HG02798 (cell line): ENCODE measurements around the gene APOO.
A peak's percentile ranks its signal among the peaks of the same experiment; 100 is the strongest.
"Not testable (repeated sequence)": the region's sequence is repeated elsewhere in the genome, so short reads cannot be mapped to it uniquely, and the experiment has no call there.

Source experiments
- ATAC-seq: cut with Tn5 transposase; IDR thresholded peaks from one replicate; pipeline ENCODE4 v1.9.1; 2021; ENCODE audit warnings: mild to moderate bottlenecking; ENCODE audit not compliant: unreplicated experiment, poor library complexity

APOO gene

GRCh38 chrX:23907111-23907497, 634 bp downstream of the APOO start:
- ATAC-seq: no peak

- ATAC-seq: no peak
Measured at GRCh38 chrX:23904096-23904495, 3.6 kb downstream of the APOO start.

GRCh38 chrX:23902419-23902818, 5.3 kb downstream of the APOO start:
- ATAC-seq: no peak

- ATAC-seq: peak; percentile 70
Measured at GRCh38 chrX:23901805-23902204, 5.9 kb downstream of the APOO start.

GRCh38 chrX:23901060-23901459, 6.7 kb downstream of the APOO start:
- ATAC-seq: no peak

GRCh38 chrX:23900220-23900797, 7.4 kb downstream of the APOO start:
- ATAC-seq: no peak

- ATAC-seq: no peak
Measured at GRCh38 chrX:23898412-23898959, 9.3 kb downstream of the APOO start.

- ATAC-seq: no peak
Measured at GRCh38 chrX:23896981-23897380, 10.8 kb downstream of the APOO start.

- not testable (repeated sequence) for ATAC-seq
Measured at GRCh38 chrX:23896539-23896938, 11.2 kb downstream of the APOO start.

- ATAC-seq: not testable (repeated sequence)
Measured at GRCh38 chrX:23894993-23895392, 12.7 kb downstream of the APOO start.

- ATAC-seq: no peak
Measured at GRCh38 chrX:23890933-23891332, 16.8 kb downstream of the APOO start.

GRCh38 chrX:23888887-23889501, 18.7 kb downstream of the APOO start:
- no peak for ATAC-seq

- ATAC-seq: no peak
Measured at GRCh38 chrX:23887918-23888317, 19.8 kb downstream of the APOO start.

- ATAC-seq: no peak
Measured at GRCh38 chrX:23887451-23887850, 20.3 kb downstream of the APOO start.

GRCh38 chrX:23885803-23886202, 21.9 kb downstream of the APOO start:
- no peak for ATAC-seq

- no peak for ATAC-seq
Measured at GRCh38 chrX:23884427-23885024, 23.2 kb downstream of the APOO start.

GRCh38 chrX:23883737-23884354, 23.9 kb downstream of the APOO start:
- ATAC-seq: no peak

- ATAC-seq: no peak
Measured at GRCh38 chrX:23879380-23880090, 28.2 kb downstream of the APOO start.

- no peak for ATAC-seq
Measured at GRCh38 chrX:23871905-23872546, 35.7 kb downstream of the APOO start.

- no peak for ATAC-seq
Measured at GRCh38 chrX:23870041-23870440, 37.7 kb downstream of the APOO start.
